OCI-LY3 (cell line): ENCODE measurements around the gene ITPR3.

ENCODE experiments used
- H2AFZ ChIP-seq: fragments of 200-600, 300-600 bp; shearing (Covaris generic); 2 replicates; pipeline ENCODE4 v1.6.0; 2014; ENCODE audit warnings: antibody characterized with exemption, low read depth, low read length
- H3K27ac ChIP-seq: fragments of 200-600, 300-600 bp; sonication (generic); 2 replicates; pipeline ENCODE4 v1.5.1; 2014; ENCODE audit warnings: mild to moderate bottlenecking, low read length, moderate library complexity, mixed read lengths
- H3K27me3 ChIP-seq: fragments of 200-600, 300-600 bp; sonication (generic); 2 replicates; pipeline ENCODE4 v1.6.1; 2014; ENCODE audit warnings: low read depth, low read length, mixed read lengths
- H3K36me3 ChIP-seq: fragments of 200-600, 300-600 bp; sonication (generic); replicated peaks from 2 replicates; pipeline ENCODE3; 2014; ENCODE audit warnings: low read depth, low read length, mixed read lengths
- H3K4me1 ChIP-seq: fragments of 300-600, 200-600 bp; sonication (generic); 2 replicates; pipeline ENCODE4 v1.6.1; 2014; ENCODE audit warnings: low read length, mixed read lengths
- H3K4me2 ChIP-seq: fragments of 200-600, 300-600 bp; sonication (generic); 2 replicates; pipeline ENCODE4 v1.6.1; 2014; ENCODE audit warnings: low read length, mixed read lengths
- H3K4me3 ChIP-seq: fragments of 300-600, 200-600 bp; sonication (generic); 2 replicates; pipeline ENCODE4 v1.5.1; 2014; ENCODE audit warnings: antibody characterized with exemption, mild to moderate bottlenecking, low read length, moderate library complexity
- H3K79me2 ChIP-seq: fragments of 300-600, 200-600 bp; shearing (Covaris generic); 2 replicates; pipeline ENCODE4 v1.6.1; 2014; ENCODE audit warnings: mild to moderate bottlenecking, low read length, mixed read lengths
- H3K9ac ChIP-seq: fragments of 300-600, 200-600 bp; shearing (Covaris generic); 2 replicates; pipeline ENCODE4 v1.6.0; 2014; ENCODE audit warnings: mild to moderate bottlenecking, low read length, moderate library complexity
- H3K9me3 ChIP-seq: fragments of 200-600, 300-600 bp; shearing (Covaris generic); 2 replicates; pipeline ENCODE4 v1.6.1; 2014; ENCODE audit warnings: low read length, mixed read lengths; ENCODE audit not compliant: insufficient read depth
- H4K20me1 ChIP-seq: fragments of 200-600, 300-600 bp; sonication (generic); 2 replicates; pipeline ENCODE4 v1.6.1; 2016; ENCODE audit warnings: low read length, mixed read lengths; ENCODE audit not compliant: insufficient read depth
- CTCF ChIP-seq: fragments of 200-600, 300-600 bp; sonication (generic); IDR thresholded peaks from 2 replicates; pipeline ENCODE4 v1.5.1; 2014; ENCODE audit warnings: antibody characterized with exemption, low read length, low read depth
- EZH2phosphoT487 ChIP-seq: fragments of 200-600 bp; shearing (Covaris generic); IDR thresholded peaks from 2 replicates; pipeline ENCODE4 v1.6.1; 2018; ENCODE audit warnings: antibody characterized with exemption, mixed run types, low read depth

ITPR3 gene

GRCh38 chr6:33613146-33613794 lies 7.9 kb upstream of the ITPR3 start:
- H3K9ac ChIP-seq: no peak overlapping the region
- H3K4me1 ChIP-seq: no peaks in the 10 kb centered on the region
- H3K27me3 ChIP-seq: no peaks in the 10 kb centered on the region
- no peaks in the 10 kb centered on the region for H3K9me3 ChIP-seq
- no peak overlapping the region for H3K4me2 ChIP-seq
- H3K79me2 ChIP-seq: no peaks in the 10 kb centered on the region
- no peak overlapping the region for H2AFZ ChIP-seq
- no peak overlapping the region for H3K27ac ChIP-seq
- TF ChIP-seq CTCF: no peak
- TF ChIP-seq EZH2phosphoT487: no peak
- no peak overlapping the region for H3K4me3 ChIP-seq
- H3K36me3 ChIP-seq: no peaks in the 10 kb centered on the region
- H4K20me1 ChIP-seq: no peaks in the 10 kb centered on the region

DNA sequence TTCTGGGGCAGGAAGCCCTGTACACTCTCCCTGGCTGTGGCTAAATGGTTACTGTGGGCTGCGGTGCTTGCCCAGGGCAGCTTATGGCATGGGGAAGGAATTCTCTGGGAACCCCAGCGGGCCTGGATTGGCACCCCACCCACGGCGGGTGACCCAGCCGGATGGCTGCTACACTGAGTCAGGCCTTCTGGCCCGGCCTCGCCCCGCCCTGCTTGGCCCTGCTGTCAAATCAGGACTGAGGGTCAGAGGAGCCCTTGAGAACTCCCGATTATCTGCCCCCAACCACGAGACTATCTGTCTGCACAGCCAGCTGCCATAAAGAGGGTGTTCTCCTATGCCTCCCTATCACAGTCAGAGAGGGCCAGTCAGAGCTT lies 7.3 kb upstream of the ITPR3 start:
- no peaks in the 10 kb centered on the region for H3K9me3 ChIP-seq
- TF ChIP-seq EZH2phosphoT487 (no peak), CTCF (no peak)
- H3K4me2 ChIP-seq: no peak overlapping the region
- no peaks in the 10 kb centered on the region for H3K79me2 ChIP-seq
- no peaks in the 10 kb centered on the region for H3K36me3 ChIP-seq
- no peaks in the 10 kb centered on the region for H4K20me1 ChIP-seq
- no peak overlapping the region for H2AFZ ChIP-seq
- no peak overlapping the region for H3K27ac ChIP-seq
- H3K9ac ChIP-seq: no peak overlapping the region
- no peaks in the 10 kb centered on the region for H3K27me3 ChIP-seq
- H3K4me3 ChIP-seq: no peak overlapping the region
- H3K4me1 ChIP-seq: no peaks in the 10 kb centered on the region

- H3K4me3 ChIP-seq: no peak overlapping the region
- no peak overlapping the region for H3K9ac ChIP-seq
- no peak overlapping the region for H3K27ac ChIP-seq
- no peaks in the 10 kb centered on the region for H3K27me3 ChIP-seq
- no peaks in the 10 kb centered on the region for H3K36me3 ChIP-seq
- no peaks in the 10 kb centered on the region for H3K9me3 ChIP-seq
- no peaks in the 10 kb centered on the region for H4K20me1 ChIP-seq
- H3K79me2 ChIP-seq: no peaks in the 10 kb centered on the region
- TF ChIP-seq EZH2phosphoT487 (no peak), CTCF (no peak)
- 0 out of 2 replicates have a peak, but pooled peaks cover 5% of the 10 kb centered on the region for H3K4me1 ChIP-seq
- no peak overlapping the region for H3K4me2 ChIP-seq
- H2AFZ ChIP-seq: no peak overlapping the region
Measured at GRCh38 chr6:33616113-33616512, 5.0 kb upstream of the ITPR3 start.

DNA sequence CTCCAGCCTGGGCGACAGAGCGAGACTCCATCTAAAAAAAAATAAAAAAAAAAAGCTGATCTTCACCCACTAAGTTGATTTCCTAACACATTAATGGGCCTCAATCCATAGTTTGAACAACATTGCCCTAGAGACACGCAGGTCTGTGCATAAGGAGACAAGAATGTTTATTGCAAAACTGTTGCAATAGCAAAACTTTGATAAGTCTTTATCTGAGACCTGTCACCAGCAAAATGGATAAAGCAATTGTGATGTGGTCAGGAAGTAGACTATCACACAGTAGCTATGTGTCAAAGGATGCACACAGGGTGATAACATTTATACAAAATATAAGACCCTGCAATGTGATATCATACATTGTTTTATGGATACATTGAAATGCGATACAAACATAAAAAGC lies 4.2 kb upstream of the ITPR3 start:
- Histone ChIP-seq H3K9me3 (no peaks in the 10 kb centered on the region), H3K79me2 (peaks cover 6% of the 10 kb centered on the region), H3K36me3 (no peaks in the 10 kb centered on the region), H3K4me3 (no peak overlapping the region), H3K27me3 (no peaks in the 10 kb centered on the region), H3K27ac (no peak overlapping the region), H2AFZ (no peak overlapping the region), H3K4me1 (0 out of 2 replicates have a peak, but pooled peaks cover 5% of the 10 kb centered on the region), H3K4me2 (no peak overlapping the region), H3K9ac (no peak overlapping the region), H4K20me1 (no peaks in the 10 kb centered on the region)
- TF ChIP-seq CTCF (no peak), EZH2phosphoT487 (no peak)
